ENCODE results near the gene C15orf39. TPM values are rescaled to one million over a fixed set of nuclear protein-coding genes. Genes with fewer than 3 reads are reported as not detected.

C15orf39 gene
- total RNA-seq, 1 experiment from 2014 or later = 41.3 TPM

DNA sequence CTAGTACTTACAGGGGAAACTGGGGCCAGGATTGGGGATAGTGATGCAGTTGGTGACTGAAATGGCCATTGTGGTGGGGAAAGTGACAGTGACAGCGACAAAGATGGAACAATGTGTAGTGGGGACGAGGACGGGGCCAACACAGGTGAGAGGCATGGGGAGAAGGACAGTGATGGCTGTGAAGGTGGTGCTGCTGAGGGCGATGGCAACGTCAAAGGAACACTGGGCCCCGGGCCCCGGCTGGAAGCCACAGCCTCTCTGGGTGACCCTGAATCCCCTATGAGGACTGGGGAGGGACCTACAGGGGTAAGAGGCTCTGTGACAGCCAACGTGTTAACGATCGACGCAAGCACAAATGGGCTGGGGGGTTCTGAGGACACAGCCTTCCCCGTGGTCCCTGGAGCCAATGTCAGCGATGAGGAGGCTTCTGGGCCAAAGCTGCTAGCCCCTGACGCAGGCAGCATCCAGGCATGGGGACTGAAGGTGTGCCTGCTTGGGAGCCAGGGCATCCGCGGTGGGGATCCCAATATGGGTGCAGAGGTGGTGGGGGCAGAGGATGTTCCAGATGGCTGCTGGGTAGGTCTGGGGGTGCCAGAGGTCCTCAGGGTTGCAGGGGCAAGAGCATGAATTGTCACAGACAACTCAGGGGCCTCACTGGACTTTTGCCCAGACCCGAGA is 31.3 kb downstream of the C15orf39 start:
- Histone ChIP-seq H3K4me3 (no peak overlapping the region), H2AFZ (no peak overlapping the region), H3K27me3 (ENCODE audit: insufficient read depth, low read depth) (peaks cover 65% of the 10 kb centered on the region), H3K9me3 (ENCODE audit: insufficient read depth, low read depth) (no peaks in the 10 kb centered on the region), H3K9me2 (ENCODE audit: insufficient read depth) (no peaks in the 10 kb centered on the region), H3K4me1 (replicated peaks; ENCODE audit: insufficient read depth) (no peaks in the 10 kb centered on the region), H4K20me1 (ENCODE audit: insufficient read depth) (no peaks in the 10 kb centered on the region), H3K79me2 (ENCODE audit: low read depth) (no peaks in the 10 kb centered on the region), H3K4me2 (no peak overlapping the region), H3F3A (ENCODE audit: insufficient read depth, low read depth) (no peaks in the 10 kb centered on the region), H3K36me3 (ENCODE audit: low read depth) (no peaks in the 10 kb centered on the region), H3K27ac (no peak overlapping the region)
- CTCF ChIA-PET = no interaction called here
- no TSS peak for BruUV-seq (replicated peaks)
- TF ChIP-seq, protein P1, sequence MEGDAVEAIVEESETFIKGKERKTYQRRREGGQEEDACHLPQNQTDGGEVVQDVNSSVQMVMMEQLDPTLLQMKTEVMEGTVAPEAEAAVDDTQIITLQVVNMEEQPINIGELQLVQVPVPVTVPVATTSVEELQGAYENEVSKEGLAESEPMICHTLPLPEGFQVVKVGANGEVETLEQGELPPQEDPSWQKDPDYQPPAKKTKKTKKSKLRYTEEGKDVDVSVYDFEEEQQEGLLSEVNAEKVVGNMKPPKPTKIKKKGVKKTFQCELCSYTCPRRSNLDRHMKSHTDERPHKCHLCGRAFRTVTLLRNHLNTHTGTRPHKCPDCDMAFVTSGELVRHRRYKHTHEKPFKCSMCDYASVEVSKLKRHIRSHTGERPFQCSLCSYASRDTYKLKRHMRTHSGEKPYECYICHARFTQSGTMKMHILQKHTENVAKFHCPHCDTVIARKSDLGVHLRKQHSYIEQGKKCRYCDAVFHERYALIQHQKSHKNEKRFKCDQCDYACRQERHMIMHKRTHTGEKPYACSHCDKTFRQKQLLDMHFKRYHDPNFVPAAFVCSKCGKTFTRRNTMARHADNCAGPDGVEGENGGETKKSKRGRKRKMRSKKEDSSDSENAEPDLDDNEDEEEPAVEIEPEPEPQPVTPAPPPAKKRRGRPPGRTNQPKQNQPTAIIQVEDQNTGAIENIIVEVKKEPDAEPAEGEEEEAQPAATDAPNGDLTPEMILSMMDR (conservative IDR thresholded peaks at IDR 0.05) = no peak
- no peak for TF ChIP-seq EZH2 (IDR thresholded peaks at IDR 0.05; ENCODE audit: low read depth)
- intact Hi-C loops (cut with micrococcal nuclease; ENCODE audit: unreplicated experiment) = no loop called here
- no peak for DNase-seq
- POLR2A ChIA-PET (ENCODE audit: unreplicated experiment) = no interaction called here

DNA sequence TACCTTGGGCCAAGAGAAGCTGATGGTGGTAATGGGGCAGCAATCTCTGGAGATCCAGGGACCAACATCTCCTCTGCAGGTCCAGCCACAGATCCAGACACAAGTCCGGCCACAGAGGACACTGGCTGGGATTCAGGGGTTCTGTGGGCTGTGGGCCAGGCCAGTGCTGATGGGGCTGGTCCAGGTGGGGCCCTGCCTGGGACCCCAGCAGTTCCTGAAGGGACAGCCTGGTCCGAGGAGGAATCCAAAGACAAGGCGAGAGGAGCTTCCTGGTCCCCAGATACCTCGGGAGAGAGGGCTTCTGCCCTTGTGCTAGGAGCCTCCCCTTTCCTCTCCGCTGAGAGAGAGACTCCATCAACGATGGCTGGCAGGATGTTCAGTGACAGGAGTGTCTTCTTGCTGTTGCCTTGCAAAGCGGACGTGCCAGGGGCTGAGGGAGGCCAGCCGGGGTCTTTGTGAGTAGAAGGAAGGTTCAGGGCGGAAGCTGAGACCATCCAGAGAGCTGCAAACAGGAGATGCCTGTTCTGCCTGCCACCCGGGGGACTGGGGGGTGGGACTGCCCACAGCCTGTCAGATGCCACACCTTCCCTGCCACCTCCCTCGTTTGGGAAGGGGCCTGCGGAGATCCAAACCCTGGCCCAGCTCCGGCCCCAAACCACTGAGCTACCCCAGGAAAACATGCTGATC is 32.0 kb downstream of the C15orf39 start:
- Histone ChIP-seq H3K9me3 (ENCODE audit: insufficient read depth, low read depth) (no peaks in the 10 kb centered on the region), H2AFZ (no peak overlapping the region), H3K4me3 (no peak overlapping the region), H3K4me1 (replicated peaks; ENCODE audit: insufficient read depth) (no peaks in the 10 kb centered on the region), H3K4me2 (no peak overlapping the region), H3F3A (ENCODE audit: insufficient read depth, low read depth) (no peaks in the 10 kb centered on the region), H3K36me3 (ENCODE audit: low read depth) (no peaks in the 10 kb centered on the region), H3K27me3 (ENCODE audit: insufficient read depth, low read depth) (peaks cover 62% of the 10 kb centered on the region), H3K79me2 (ENCODE audit: low read depth) (no peaks in the 10 kb centered on the region), H4K20me1 (ENCODE audit: insufficient read depth) (no peaks in the 10 kb centered on the region), H3K9me2 (ENCODE audit: insufficient read depth) (no peaks in the 10 kb centered on the region), H3K27ac (no peak overlapping the region)
- ChIA-PET CTCF (interaction anchor here (0.6 kb wide), 1 partner anchor 282 kb away, joined by 4 read pairs; no protein-coding TSS in a partner anchor), POLR2A (ENCODE audit: unreplicated experiment) (no interaction called here)
- intact Hi-C loops (cut with micrococcal nuclease; ENCODE audit: unreplicated experiment) = no loop called here
- DNase-seq = no peak
- TF ChIP-seq EZH2 (IDR thresholded peaks at IDR 0.05; ENCODE audit: low read depth) = no peak
- TF ChIP-seq, protein P1 (conservative IDR thresholded peaks at IDR 0.05) = no peak
- BruUV-seq (replicated peaks) = no TSS peak

DNA sequence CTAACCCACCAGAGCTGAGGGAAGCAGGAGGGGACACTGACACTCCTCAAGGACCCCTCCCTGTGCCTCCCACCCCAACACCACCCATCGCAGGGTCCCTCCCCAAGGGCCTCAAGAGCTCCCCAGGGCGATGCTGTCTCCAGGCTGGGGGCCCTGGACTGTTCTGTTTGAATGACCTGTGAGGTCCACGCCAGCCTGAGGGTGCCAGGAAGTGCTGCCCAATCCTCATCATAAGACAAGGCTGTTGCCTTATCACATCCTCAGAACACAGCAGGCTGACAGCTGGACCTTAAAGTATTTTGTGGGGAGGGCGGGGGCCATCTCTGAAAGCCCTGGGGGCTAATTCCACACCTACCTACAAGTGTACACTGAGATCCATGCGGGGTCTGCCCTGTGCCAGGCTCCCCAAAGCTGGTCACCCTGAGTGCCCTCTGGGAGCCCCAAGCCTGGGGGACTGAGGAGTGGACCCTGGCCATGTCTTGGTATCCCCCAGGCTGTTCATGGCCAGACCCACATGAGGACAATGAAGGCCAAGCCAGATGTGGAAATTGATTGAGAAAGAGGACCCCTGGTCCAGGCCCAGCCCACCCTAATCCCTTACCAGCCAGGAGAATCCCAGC is 32.6 kb downstream of the C15orf39 start:
- no peaks in the 10 kb centered on the region for H3K36me3 ChIP-seq (ENCODE audit: low read depth)
- H4K20me1 ChIP-seq (ENCODE audit: insufficient read depth) = no peaks in the 10 kb centered on the region
- no peak overlapping the region for H3K27ac ChIP-seq
- no peaks in the 10 kb centered on the region for H3K4me1 ChIP-seq (replicated peaks; ENCODE audit: insufficient read depth)
- no peak overlapping the region for H3K4me2 ChIP-seq
- H3K9me3 ChIP-seq (ENCODE audit: insufficient read depth, low read depth) = no peaks in the 10 kb centered on the region
- DNase-seq = no peak
- H3K79me2 ChIP-seq (ENCODE audit: low read depth) = no peaks in the 10 kb centered on the region
- no peak overlapping the region for H3K4me3 ChIP-seq
- no peak overlapping the region for H2AFZ ChIP-seq
- intact Hi-C loops (cut with micrococcal nuclease; ENCODE audit: unreplicated experiment) = no loop called here
- TF ChIP-seq, protein P1 (conservative IDR thresholded peaks at IDR 0.05) = no peak
- TF ChIP-seq EZH2 (IDR thresholded peaks at IDR 0.05; ENCODE audit: low read depth) = no peak
- H3K9me2 ChIP-seq (ENCODE audit: insufficient read depth) = no peaks in the 10 kb centered on the region
- CTCF ChIA-PET = interaction anchor here (0.6 kb wide), 1 partner anchor 283 kb away, joined by 4 read pairs; no protein-coding TSS in a partner anchor
- peaks cover 60% of the 10 kb centered on the region for H3K27me3 ChIP-seq (ENCODE audit: insufficient read depth, low read depth)
- POLR2A ChIA-PET (ENCODE audit: unreplicated experiment) = no interaction called here
- H3F3A ChIP-seq (ENCODE audit: insufficient read depth, low read depth) = no peaks in the 10 kb centered on the region
- BruUV-seq (replicated peaks) = no TSS peak
